ENCODE data around the gene LRRC25.
A peak's percentile ranks its signal among the peaks of the same experiment; 100 is the strongest.

LRRC25 gene

GRCh38 chr19:18431351-18432197, 34.2 kb upstream of the LRRC25 start:
- Mint-ChIP-seq H3K4me1 (ENCODE audit: low read depth) (peaks cover 7% of the 10 kb centered on the region), H3K27me3 (ENCODE audit: low read depth) (no peaks in the 10 kb centered on the region), H3K27ac (no peak overlapping the region), H3K36me3 (ENCODE audit: low read depth) (peaks cover 3% of the 10 kb centered on the region), H3K4me3 (no peak overlapping the region), H3K9me3 (no peaks in the 10 kb centered on the region)

GRCh38 chr19:18430417-18431144, 33.2 kb upstream of the LRRC25 start:
- Mint-ChIP-seq H3K4me1 (ENCODE audit: low read depth) (peaks cover 7% of the 10 kb centered on the region), H3K9me3 (no peaks in the 10 kb centered on the region), H3K36me3 (ENCODE audit: low read depth) (no peaks in the 10 kb centered on the region), H3K27me3 (ENCODE audit: low read depth) (no peaks in the 10 kb centered on the region), H3K27ac (no peak overlapping the region), H3K4me3 (no peak overlapping the region)

- Mint-ChIP-seq H3K27me3 (ENCODE audit: low read depth) (no peaks in the 10 kb centered on the region), H3K27ac (peak overlapping the region; percentile 26), H3K9me3 (no peaks in the 10 kb centered on the region), H3K4me3 (no peak overlapping the region), H3K36me3 (ENCODE audit: low read depth) (no peaks in the 10 kb centered on the region), H3K4me1 (ENCODE audit: low read depth) (peaks cover 7% of the 10 kb centered on the region)
Measured at GRCh38 chr19:18429717-18430416, 32.4 kb upstream of the LRRC25 start.

GRCh38 chr19:18428787-18429674, 31.6 kb upstream of the LRRC25 start:
- Mint-ChIP-seq H3K9me3 (no peaks in the 10 kb centered on the region), H3K36me3 (ENCODE audit: low read depth) (no peaks in the 10 kb centered on the region), H3K4me3 (no peak overlapping the region), H3K4me1 (ENCODE audit: low read depth) (peaks cover 8% of the 10 kb centered on the region), H3K27ac (no peak overlapping the region), H3K27me3 (ENCODE audit: low read depth) (no peaks in the 10 kb centered on the region)

GRCh38 chr19:18428173-18428786, 30.9 kb upstream of the LRRC25 start:
- Mint-ChIP-seq H3K27me3 (ENCODE audit: low read depth) (no peaks in the 10 kb centered on the region), H3K36me3 (ENCODE audit: low read depth) (no peaks in the 10 kb centered on the region), H3K4me3 (no peak overlapping the region), H3K9me3 (no peaks in the 10 kb centered on the region), H3K27ac (peak overlapping the region; percentile 41), H3K4me1 (ENCODE audit: low read depth) (peaks cover 14% of the 10 kb centered on the region)

- H3K27me3 Mint-ChIP-seq (ENCODE audit: low read depth), result no peaks in the 10 kb centered on the region
- H3K36me3 Mint-ChIP-seq (ENCODE audit: low read depth), result peaks cover 2% of the 10 kb centered on the region
- H3K27ac Mint-ChIP-seq, result no peak overlapping the region
- H3K4me1 Mint-ChIP-seq (ENCODE audit: low read depth), result peaks cover 19% of the 10 kb centered on the region
- no peaks in the 10 kb centered on the region for H3K9me3 Mint-ChIP-seq
- no peak overlapping the region for H3K4me3 Mint-ChIP-seq
Measured at GRCh38 chr19:18427743-18428113, 30.3 kb upstream of the LRRC25 start.

GRCh38 chr19:18427080-18427742, 29.8 kb upstream of the LRRC25 start:
- Mint-ChIP-seq H3K4me1 (ENCODE audit: low read depth) (peaks cover 23% of the 10 kb centered on the region), H3K27ac (no peak overlapping the region), H3K4me3 (no peak overlapping the region), H3K9me3 (no peaks in the 10 kb centered on the region), H3K27me3 (ENCODE audit: low read depth) (no peaks in the 10 kb centered on the region), H3K36me3 (ENCODE audit: low read depth) (peaks cover 2% of the 10 kb centered on the region)

GRCh38 chr19:18426416-18426767, 29.0 kb upstream of the LRRC25 start:
- Mint-ChIP-seq H3K4me3 (no peak overlapping the region), H3K4me1 (ENCODE audit: low read depth) (peaks cover 31% of the 10 kb centered on the region), H3K9me3 (no peaks in the 10 kb centered on the region), H3K27ac (no peak overlapping the region), H3K36me3 (ENCODE audit: low read depth) (peaks cover 2% of the 10 kb centered on the region), H3K27me3 (ENCODE audit: low read depth) (no peaks in the 10 kb centered on the region)

- Mint-ChIP-seq H3K9me3 (no peaks in the 10 kb centered on the region), H3K36me3 (ENCODE audit: low read depth) (peaks cover 2% of the 10 kb centered on the region), H3K27me3 (ENCODE audit: low read depth) (no peaks in the 10 kb centered on the region), H3K27ac (peak overlapping the region; percentile 76), H3K4me1 (ENCODE audit: low read depth) (peaks cover 37% of the 10 kb centered on the region), H3K4me3 (no peak overlapping the region)
Measured at GRCh38 chr19:18425515-18426415, 28.3 kb upstream of the LRRC25 start.

- Mint-ChIP-seq H3K4me3 (no peak overlapping the region), H3K4me1 (ENCODE audit: low read depth) (peaks cover 41% of the 10 kb centered on the region), H3K36me3 (ENCODE audit: low read depth) (peaks cover 5% of the 10 kb centered on the region), H3K27me3 (ENCODE audit: low read depth) (no peaks in the 10 kb centered on the region), H3K27ac (peak overlapping the region; percentile 6), H3K9me3 (no peaks in the 10 kb centered on the region)
Measured at GRCh38 chr19:18424890-18425514, 27.6 kb upstream of the LRRC25 start.

GRCh38 chr19:18424122-18424889, 26.9 kb upstream of the LRRC25 start:
- no peak overlapping the region for H3K4me3 Mint-ChIP-seq
- H3K4me1 Mint-ChIP-seq (ENCODE audit: low read depth), result peaks cover 38% of the 10 kb centered on the region
- peaks cover 5% of the 10 kb centered on the region for H3K36me3 Mint-ChIP-seq (ENCODE audit: low read depth)
- peak overlapping the region; percentile 6 for H3K27ac Mint-ChIP-seq
- H3K27me3 Mint-ChIP-seq (ENCODE audit: low read depth), result no peaks in the 10 kb centered on the region
- no peaks in the 10 kb centered on the region for H3K9me3 Mint-ChIP-seq
